ENCODE results near the gene EOLA1.

DNA sequence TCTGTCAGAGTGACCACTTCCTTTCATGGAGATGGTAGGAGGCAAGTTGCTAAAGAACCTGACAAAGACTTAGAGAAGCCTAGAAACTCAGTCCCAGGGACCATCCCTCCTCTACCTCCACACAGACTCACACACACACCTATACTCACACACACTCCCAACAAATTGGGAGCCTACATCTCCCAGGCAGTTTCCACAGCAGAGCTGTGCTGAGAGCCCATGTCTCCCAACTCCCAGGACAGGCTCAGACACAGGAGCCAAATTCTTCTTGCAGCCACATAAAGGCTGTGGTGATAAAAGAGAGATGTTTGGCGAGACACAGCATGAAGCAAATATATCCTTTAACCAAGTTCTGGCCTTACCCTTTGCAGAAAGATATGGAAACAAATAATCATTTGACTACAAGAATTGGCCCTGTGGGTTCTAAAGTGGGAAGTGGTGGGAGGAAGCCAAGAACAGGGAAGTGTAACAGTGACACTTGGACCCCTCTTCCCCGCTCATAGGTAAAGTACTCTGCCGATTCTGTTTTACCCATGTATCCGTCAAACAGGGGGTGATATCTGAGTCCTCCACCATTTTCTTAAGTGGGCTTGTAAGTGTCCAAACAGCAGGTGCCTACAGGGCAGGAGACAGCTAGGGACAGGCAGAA lies 24.7 kb upstream of the EOLA1 start:
- no peak for TF ChIP-seq EZH2 (IDR thresholded peaks at IDR 0.05; ENCODE audit: borderline replicate concordance, insufficient read depth, low read depth, low read length, poor library complexity, severe bottlenecking)
- TF ChIP-seq, protein P1, sequence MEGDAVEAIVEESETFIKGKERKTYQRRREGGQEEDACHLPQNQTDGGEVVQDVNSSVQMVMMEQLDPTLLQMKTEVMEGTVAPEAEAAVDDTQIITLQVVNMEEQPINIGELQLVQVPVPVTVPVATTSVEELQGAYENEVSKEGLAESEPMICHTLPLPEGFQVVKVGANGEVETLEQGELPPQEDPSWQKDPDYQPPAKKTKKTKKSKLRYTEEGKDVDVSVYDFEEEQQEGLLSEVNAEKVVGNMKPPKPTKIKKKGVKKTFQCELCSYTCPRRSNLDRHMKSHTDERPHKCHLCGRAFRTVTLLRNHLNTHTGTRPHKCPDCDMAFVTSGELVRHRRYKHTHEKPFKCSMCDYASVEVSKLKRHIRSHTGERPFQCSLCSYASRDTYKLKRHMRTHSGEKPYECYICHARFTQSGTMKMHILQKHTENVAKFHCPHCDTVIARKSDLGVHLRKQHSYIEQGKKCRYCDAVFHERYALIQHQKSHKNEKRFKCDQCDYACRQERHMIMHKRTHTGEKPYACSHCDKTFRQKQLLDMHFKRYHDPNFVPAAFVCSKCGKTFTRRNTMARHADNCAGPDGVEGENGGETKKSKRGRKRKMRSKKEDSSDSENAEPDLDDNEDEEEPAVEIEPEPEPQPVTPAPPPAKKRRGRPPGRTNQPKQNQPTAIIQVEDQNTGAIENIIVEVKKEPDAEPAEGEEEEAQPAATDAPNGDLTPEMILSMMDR (IDR thresholded peaks at IDR 0.05), result no peak
